Mucosa of descending colon (tissue), 3 donors: Measurements from ENCODE around the gene PDE6G. TPM values are rescaled to one million over a fixed set of nuclear protein-coding genes. Genes with fewer than 3 reads are reported as not detected.
A peak's percentile ranks its signal among the peaks of the same experiment; 100 is the strongest.

Experiments
- ATAC-seq: fragments of 200-7000 bp; cut with Tn5 transposase; one replicate; pipeline ENCODE4 v1.9.1; 2020; ENCODE audit warnings: mild to moderate bottlenecking, moderate library complexity
- DNase-seq, 3 donors: peaks; one replicate each; pipeline ENCODE4 v3.0.0-alpha.2; 2020
- H3K36me3 ChIP-seq: fragments of 200-600 bp; one replicate; pipeline ENCODE4 v1.8.0; 2021; ENCODE audit warnings: low read depth, mild to moderate bottlenecking
- H3K4me1 ChIP-seq: fragments of 200-600 bp; one replicate; pipeline ENCODE4 v1.8.0; 2021; ENCODE audit warnings: low read depth, mild to moderate bottlenecking
- H3K4me3 ChIP-seq: fragments of 200-600 bp; one replicate; pipeline ENCODE4 v1.8.0; 2021; ENCODE audit warnings: mild to moderate bottlenecking
- H3K9me3 ChIP-seq: fragments of 200-600 bp; one replicate; pipeline ENCODE4 v1.8.0; 2021; ENCODE audit warnings: mild to moderate bottlenecking
- CTCF ChIP-seq: fragments of 200-600 bp; IDR thresholded peaks from one replicate; pipeline ENCODE4 v1.8.0; 2022; ENCODE audit warnings: antibody characterized with exemption, mild to moderate bottlenecking
- intact Hi-C, 2 donors: fragments of 100-400 bp; cut with DNase I in 1 of 2; cut with micrococcal nuclease in 1 of 2; formaldehyde crosslinking; loops; one replicate each; pipeline versions ENCODE4 v1.11.0 to v1.11.1; 2022; cut with DNase I, micrococcal nuclease
- long read RNA-seq, 2 donors: library from polyadenylated mRNA; unstranded; transcript quantifications; one replicate each; pipeline ENCODE4 v2.0.0, GENCODE V29; 2019 to 2021
- total RNA-seq, 3 donors: library from RNA; stranded (reverse); fragmentation: NEBNext Ultra II Directional in 2 of 3; extraction: Animal tissue kit (Norgen Biotek cat#: 25700) in 2 of 3; gene quantifications; one replicate each; pipeline versions ENCODE4 v1.2.1 to v1.2.4, GENCODE V29; 2021 to 2023
- donor health status: DM: no; HTN: no; CAD: no; lungs with moderate emphysema.
- donor health status: DM: no; HTN: no; CAD: no.
- donor health status: DM: no; HTN: yes; CAD: no.

PDE6G gene
- 1 to 10 TPM in 1 of 3 donors, under 1 TPM in 1, not detected in 1; 0.39 to 1.2 TPM for total RNA-seq
- long read RNA-seq, donor 1, result 0 reads
- long read RNA-seq, donor 2, result 0 reads

- Histone ChIP-seq H3K4me3 (no peak within 1 kb of the TSS), H3K36me3 (no peaks in the 10 kb centered on the region), H3K4me1 (peaks cover 4% of the 10 kb centered on the region), H3K9me3 (no peaks in the 10 kb centered on the region)
- intact Hi-C loops, result no loop called here
- no peak for TF ChIP-seq CTCF
- ATAC-seq (no peak), DNase-seq (no peak)
Measured at GRCh38 chr17:81656118-81656743, at the start of gene PDE6G. TSS of gene PDE6G (minus strand) at chr17:81656542. CDS start at chr17:81653305, 3,237 bp downstream.

- no peak overlapping the region for H3K4me3 ChIP-seq
- H3K36me3 ChIP-seq, result no peaks in the 10 kb centered on the region
- H3K9me3 ChIP-seq, result no peaks in the 10 kb centered on the region
- intact Hi-C loops, result no loop called here
- H3K4me1 ChIP-seq, result peaks cover 41% of the 10 kb centered on the region
- TF ChIP-seq CTCF, result no peak
- DNase-seq (no peak), ATAC-seq (no peak)
Measured at GRCh38 chr17:81705518-81706231, 49.3 kb upstream of the PDE6G start.

- no peak for TF ChIP-seq CTCF
- Histone ChIP-seq H3K36me3 (no peaks in the 10 kb centered on the region), H3K4me3 (peak overlapping the region; percentile 97), H3K4me1 (peaks cover 29% of the 10 kb centered on the region), H3K9me3 (no peaks in the 10 kb centered on the region)
- DNase-seq, result peak in 1 of 3 donors; percentile 33
- intact Hi-C loops, result no loop called here
- peak; percentile 39 for ATAC-seq
Measured at GRCh38 chr17:81703747-81704654, 47.7 kb upstream of the PDE6G start.

GRCh38 chr17:81702934-81703746 is 46.8 kb upstream of the PDE6G start, which contains the start of gene MRPL12:
TSS of gene MRPL12 (plus strand) at chr17:81703367. CDS start at chr17:81703502, 135 bp downstream.
- TF ChIP-seq CTCF, result no peak
- H3K9me3 ChIP-seq, result no peaks in the 10 kb centered on the region
- peaks cover 29% of the 10 kb centered on the region for H3K4me1 ChIP-seq
- ATAC-seq (peak; percentile 96), DNase-seq (peak; percentile 95 to 96 (median 96))
- intact Hi-C loops, result no loop called here
- peak within 1 kb of the TSS; percentile 97 for H3K4me3 ChIP-seq
- H3K36me3 ChIP-seq, result no peaks in the 10 kb centered on the region
